GM18907 (cell line): ENCODE results near the gene WIPI1.
A peak's percentile ranks its signal among the peaks of the same experiment; 100 is the strongest.
"Not testable (repeated sequence)": the region's sequence is repeated elsewhere in the genome, so short reads cannot be mapped to it uniquely, and the experiment has no call there.

Experiments
- ATAC-seq: cut with Tn5 transposase; IDR thresholded peaks from one replicate; pipeline ENCODE4 v1.9.1; 2021; ENCODE audit warnings: mild to moderate bottlenecking, moderate library complexity; ENCODE audit not compliant: unreplicated experiment

The WIPI1 gene, protein sequence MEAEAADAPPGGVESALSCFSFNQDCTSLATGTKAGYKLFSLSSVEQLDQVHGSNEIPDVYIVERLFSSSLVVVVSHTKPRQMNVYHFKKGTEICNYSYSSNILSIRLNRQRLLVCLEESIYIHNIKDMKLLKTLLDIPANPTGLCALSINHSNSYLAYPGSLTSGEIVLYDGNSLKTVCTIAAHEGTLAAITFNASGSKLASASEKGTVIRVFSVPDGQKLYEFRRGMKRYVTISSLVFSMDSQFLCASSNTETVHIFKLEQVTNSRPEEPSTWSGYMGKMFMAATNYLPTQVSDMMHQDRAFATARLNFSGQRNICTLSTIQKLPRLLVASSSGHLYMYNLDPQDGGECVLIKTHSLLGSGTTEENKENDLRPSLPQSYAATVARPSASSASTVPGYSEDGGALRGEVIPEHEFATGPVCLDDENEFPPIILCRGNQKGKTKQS

DNA sequence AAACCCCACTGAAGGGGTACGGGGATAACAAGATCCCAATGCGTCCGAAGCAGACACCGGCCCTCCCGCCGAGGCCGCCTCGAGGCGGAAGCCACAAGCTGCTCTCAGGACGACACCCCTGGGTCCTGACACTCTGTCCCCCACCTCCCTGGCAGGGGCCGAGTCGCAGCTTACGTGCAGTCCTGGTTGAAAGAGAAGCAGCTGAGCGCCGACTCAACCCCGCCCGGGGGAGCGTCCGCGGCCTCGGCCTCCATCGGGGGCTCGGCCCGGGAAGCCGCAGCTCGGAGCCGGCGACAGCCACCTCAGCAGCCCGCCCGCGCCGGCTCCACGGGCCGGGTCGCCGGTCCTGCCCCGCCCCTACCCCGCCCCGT is at the start of gene WIPI1:
TSS of gene WIPI1 (minus strand) at position 329 of the 371 bp plus-strand sequence. CDS start at position 254, 75 bp downstream.
- peak; percentile 37 for ATAC-seq

DNA sequence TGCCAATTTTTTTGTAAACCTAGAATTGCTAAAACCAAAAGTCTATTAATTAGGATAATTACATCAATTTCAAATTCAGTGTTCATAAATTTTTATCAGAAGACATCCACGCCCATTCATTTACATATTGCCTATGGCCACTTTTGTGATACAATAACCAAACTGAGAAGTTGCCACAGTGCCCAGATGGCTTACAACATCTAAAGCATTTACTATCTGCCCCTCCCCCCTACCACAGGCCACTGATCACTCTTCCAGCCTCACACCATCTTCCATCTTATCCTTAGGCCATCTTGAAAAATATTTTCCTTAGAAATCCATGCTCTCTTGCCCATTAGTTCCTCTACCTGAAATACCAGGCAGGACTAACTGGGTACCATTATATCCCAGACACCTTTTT is 48.7 kb upstream of the WIPI1 start:
- no peak for ATAC-seq

DNA sequence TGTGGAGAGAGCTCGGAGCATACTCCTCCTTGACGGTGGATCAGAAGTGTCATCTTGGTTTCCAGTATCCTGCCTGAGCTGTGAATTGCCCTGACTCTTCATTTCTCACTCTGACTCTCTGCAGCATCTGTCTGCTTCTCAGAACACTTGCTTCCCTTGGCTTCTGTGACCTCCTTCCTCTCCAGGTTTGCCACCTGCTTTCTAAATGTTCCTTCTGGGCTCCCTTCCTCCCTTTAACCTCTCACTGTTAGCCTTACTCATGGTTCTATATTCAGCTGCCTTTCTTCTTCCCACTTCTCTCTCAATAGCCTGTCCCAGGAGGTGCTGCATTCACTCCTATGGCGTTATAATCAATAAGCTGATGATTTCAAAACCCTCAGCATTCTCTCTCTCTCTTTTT is 43.8 kb upstream of the WIPI1 start:
- no peak for ATAC-seq

DNA sequence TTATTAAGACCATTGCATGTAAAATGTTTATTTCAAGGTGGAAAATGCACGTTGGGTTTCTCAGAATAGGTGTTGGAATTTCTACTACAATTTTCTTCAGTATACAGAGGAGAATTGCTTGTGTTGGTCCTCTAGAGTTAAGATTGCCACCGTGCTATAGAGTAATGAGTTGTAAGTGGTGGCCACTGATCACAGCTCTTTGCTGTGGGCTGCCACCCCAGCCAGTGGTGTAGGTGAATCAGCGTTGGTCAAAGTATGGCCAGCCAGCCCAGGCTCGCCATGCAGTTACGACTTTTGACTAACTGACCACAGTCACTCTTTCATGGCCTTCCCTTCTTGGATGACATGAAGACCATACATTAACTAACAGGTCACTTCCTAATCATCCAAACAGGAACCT is 42.3 kb upstream of the WIPI1 start:
- ATAC-seq: no peak

GRCh38 chr17:68498479-68499326 is 41.4 kb upstream of the WIPI1 start:
- ATAC-seq: peak; percentile 20

DNA sequence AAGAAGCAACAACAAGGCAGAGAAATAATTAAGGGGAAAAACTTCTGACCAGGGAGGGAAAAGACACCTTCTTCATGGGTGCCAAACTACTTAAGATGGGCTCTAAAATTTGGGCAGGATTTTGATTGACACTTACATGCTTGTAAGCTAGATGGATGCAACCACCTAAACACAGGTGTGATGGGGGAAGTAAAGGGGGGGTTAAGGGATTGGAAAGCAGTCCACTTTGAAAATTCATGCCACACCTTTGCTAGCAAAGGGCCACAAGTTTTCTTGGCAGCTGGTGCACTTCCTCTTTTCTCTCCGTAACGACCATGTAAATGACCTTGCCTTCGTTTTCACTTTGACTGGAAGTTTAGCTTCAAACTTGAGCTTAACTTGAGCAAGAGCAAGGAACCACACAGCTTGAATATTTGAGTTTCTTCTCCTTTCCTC is 40.6 kb upstream of the WIPI1 start:
- peak; percentile 91 for ATAC-seq

DNA sequence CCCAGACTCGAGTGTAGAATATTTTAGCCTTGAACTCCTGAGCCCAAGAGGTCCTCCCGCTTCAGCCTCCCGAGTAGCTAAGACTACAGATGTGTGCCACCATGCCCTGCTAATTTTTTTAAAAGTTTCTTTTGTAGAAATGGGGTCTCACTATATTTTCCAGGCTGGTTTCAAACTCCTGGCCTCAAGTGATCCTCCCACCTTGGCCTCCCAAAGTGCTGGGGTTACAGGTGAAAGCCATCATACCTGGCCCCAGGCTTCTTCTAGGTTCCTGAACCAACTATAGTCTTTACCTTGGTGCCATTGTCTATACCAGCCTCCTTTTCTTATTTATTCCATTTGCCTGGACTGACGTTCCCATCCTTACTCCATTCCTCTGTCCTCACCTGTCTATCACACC is 37.8 kb upstream of the WIPI1 start:
- ATAC-seq: no peak

DNA sequence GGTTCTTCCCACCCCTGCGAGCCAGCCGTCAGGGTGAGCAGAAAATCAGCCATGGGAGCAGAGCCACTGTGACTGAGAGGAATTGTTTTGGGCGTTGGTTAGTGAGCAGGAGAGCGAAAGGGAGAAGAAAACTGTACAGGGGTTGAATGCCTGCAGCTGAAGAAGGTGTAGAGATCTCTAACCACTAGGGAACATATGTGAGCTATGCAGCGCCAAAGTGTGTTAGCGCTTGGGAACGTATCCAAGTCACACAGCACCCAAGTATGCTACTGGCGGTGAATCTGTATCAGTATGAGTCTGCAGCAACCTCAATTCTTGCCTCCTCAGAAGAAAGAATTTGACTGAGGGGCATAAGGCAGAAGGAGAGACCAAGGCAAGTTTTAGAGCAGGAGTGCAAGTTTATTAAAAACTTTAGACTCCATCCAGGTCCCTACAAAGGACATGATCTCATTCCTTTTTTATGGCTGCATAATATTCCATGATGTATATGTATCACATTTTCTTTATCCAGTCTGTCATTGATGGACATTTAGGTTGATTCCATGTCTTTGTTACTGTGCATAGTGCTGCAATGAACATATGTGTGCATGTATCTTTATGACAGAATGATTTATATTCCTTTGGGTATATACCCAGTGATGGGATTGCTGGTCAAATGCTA is 35.2 kb upstream of the WIPI1 start:
- ATAC-seq: not testable (repeated sequence)

DNA sequence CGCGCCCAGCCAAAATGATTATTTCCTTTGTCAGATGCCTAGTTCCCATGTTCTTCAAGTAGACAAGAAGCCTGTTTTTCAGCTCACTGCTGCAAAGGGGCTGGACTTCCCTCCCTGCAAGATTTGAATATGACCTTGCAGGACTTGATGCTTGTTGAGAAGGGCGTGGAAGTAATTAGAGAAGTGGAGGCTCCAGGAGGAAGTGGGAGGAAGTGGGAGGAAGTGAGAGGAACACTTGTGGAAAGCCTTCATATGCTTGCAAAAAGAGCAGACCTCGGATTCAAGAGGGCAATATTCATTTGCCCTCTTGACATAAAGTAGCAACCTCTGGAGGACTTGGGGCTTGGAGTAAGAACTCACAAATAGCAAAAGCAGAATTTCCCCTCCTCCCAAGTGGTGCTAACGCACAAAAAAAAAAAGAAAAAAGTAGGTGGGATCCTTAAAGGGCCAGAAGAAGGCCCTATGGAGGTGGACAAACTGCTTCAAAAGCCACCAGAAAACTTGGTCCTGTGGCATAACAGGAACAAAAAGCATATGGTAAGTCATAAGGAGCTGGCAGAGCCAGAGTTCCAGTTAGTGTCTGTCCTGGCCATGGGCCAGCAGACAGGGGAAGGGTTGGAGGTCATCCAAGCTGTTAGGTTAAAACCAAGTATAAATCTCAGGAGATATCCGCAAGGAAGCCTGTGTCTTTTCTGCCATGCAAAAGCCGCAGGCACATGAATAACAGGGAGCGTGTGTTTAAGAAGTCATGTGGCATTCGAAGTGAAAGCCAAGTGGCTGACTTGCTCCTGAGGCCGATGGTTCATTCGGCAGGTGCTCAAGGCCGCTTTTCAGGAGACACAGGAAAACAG is 34.3 kb upstream of the WIPI1 start:
- no peak for ATAC-seq

DNA sequence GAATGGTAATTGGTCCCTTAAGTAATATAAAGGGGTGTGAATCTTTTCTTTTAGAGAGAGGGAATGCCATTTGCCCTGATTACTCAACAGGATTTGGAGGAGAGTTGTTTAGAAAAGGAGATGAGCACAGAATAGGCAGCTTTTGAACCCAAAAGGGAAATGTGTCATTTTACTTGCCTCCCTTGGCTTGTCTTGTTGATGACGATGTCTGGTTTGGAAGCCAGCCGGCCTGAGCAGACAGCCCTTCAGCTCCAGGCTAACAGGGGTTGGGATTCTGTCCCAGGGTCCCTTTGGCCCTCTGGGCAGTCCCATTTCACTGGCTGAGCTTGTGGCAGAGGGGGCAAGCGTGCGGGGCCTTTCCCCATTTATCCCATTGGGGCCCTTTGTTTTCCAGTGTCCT is 32.6 kb upstream of the WIPI1 start:
- ATAC-seq: no peak

GRCh38 chr17:68484458-68484857 is 27.2 kb upstream of the WIPI1 start:
- no peak for ATAC-seq

DNA sequence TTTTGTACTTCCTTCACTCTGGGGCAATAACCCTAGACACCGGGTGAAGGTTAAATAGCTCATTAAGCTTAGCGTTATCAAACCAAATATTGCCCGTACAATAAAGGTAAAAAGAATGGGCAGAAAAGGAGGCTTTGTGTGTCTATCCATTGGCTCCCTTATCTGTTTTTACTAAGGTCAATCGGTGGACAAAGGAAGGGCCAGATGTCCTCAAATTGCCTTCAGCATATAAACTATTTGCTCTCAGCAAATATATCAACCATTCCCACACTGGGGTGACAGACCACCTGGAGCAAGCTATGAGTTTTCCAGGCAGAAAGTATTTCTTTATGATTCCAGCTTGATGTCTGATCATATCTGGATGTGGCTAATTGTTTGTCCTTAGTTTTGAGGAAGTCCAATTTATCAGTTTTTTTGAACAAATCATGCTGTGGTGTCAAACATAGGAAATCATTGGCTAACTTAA is 25.3 kb upstream of the WIPI1 start:
- no peak for ATAC-seq

DNA sequence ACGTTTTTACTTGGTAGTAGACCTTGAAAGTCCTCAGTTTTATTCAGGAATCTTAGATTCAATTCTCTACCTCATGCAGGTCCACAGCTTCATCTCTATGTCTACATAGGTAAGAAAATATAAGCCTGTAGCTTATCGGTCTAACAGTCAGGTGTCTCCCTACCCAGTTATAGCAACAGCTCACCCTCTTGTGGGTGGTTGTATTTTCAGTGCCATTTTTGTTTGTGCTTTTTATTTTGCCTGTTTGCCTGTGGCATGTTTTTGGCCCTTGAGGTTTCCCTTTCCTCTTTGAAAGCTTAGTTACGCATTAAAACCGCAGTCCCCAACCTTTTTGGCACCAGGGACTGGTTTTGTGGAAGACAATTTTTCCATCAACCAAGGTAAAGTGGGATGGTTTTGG is 23.6 kb upstream of the WIPI1 start:
- ATAC-seq: no peak

DNA sequence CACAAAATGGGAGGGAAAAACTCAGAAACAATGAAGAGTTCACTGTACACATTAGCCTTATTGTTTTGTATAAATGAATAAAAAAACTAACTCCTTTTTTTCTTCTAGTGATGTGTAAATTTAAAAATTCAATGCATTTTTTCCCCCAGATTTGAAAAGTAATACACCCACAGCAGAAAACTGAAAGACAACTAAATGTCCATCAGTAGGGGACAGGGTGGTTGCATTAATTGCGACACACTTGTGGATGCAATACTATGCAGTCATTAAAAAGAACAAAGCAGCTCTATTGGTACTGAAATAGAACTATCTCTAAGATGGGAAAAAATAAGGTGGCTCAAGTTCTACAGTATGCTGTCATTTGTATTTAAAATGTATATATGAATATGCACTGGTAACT is 13.7 kb upstream of the WIPI1 start:
- ATAC-seq: no peak

GRCh38 chr17:68468788-68469187 is 11.5 kb upstream of the WIPI1 start:
- no peak for ATAC-seq

DNA sequence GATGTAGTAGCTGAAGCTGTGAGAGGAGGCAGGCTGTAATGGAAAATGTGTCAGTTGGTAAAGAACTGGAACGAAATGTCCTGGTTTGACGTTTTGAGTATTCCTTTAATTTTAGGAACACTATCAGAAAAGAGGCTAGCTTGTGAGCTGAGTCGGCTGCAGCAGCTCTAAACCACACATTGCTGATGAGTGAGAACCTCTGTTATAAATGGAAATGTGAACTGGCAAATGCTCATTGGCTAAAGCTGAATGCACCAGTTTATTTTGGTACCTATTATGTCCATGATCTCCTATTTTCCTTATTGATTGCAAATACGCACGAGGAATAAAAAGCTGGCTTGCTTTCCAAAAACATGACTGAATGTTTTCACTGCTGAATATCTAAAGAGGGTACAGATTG is 11.0 kb upstream of the WIPI1 start:
- no peak for ATAC-seq

GRCh38 chr17:68463211-68464019 is 6.1 kb upstream of the WIPI1 start:
- ATAC-seq: no peak

DNA sequence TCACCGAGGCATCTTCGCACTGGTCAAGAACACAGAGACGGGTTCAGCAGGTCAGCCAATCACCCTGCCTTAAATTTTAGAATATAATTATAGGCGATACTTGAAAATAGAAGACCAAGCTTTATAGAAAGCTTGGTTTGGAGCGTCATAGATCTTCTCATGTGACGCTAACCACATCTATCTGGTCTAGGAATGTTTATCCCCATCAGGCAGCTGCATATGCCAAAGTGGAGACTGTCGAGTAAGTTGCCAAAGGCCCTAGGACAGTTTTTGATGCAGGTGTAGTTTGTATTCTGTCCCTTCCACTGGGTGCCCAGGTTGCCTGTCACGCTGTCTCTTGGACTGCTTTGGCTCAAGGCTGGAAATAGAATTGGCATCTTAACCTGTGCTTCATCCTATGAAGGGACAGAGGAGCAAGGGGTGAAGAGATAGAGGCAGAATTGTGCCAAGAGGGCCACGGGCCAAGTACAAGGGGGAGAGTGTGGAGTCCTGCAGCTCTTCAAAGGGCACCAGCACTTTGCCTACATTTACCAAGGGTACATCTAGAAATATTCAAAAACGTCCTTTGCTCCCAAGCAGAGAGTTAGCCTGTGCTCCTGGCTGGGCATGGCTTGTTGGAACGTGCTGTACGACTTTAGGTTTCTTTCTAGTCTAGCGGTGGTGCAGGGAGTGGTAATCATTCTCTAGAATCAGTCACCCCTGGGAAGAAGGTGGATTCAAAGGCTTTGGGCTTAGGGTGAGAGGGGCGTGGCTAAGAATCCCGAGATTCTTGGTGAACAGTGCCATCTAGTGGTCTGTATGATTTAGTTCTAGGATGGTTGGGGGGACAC is 5.3 kb upstream of the WIPI1 start:
- peak; percentile 50 for ATAC-seq

DNA sequence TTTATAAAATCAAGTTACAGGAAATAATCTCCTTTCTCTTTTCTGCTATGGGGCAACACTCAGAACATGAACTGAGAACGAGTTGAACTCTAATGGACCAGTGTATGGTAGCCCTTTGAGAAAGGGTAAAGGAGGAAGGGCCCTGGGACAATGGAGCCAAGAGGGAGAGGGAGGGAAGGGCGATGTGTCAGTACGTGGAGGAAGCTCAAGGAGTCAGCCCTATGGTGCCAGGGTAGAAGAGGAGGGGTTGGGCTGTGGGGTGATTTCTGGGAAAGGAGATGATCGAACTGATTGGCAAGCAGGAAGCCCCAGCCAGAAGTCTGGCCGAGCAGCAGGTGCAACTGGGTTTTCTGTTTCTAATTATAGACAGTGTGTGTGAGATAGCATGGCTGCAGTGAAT is 4.3 kb upstream of the WIPI1 start:
- no peak for ATAC-seq
